ENCODE data around the gene KBTBD12.

The KBTBD12 gene

DNA sequence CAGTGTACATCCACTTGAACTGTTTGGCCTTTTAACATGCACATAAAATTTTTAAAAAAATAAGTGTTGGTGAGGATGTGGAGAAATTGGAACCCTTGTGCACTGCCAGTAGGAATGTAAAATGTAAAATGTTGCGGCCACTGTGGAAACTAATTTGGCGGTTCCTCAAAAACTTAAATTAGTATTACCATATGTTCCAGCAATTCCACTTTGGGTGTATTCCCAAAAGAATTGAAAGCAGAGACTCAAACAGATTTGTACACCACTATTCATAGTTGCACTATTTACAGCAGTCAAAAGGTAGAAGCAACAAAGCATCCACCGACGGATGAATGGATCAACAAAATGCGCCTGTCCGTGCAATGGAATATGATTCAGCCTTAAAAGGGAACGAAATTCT, 82.0 kb downstream of the KBTBD12 start:
- no peak for DNase-seq
- in situ Hi-C loops (cut with HindIII; ENCODE audit: low pct_ligation_motif_present, low pct_unique_long_range_greater_than_20kb, low sequenced_read_pairs) = no loop called here

DNA sequence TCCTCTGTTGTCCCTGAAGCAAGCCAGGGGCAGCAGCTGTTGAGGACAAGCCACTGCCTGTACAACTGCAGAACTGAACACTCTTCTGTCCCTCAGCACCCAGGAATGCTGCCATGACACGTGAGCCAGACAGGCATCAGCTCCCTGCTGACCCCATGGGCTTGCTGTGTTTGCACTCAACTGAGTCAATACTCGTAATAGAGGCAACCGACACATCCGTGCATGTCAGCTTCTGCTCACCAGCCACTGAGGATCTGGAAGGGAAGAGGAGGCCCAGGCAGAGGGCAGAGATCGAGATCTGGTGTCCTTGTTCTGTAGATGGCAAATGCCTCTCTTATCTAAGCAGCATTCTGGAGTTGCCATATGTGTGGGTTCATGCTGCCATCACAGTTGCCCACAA, 82.9 kb downstream of the KBTBD12 start:
- in situ Hi-C loops (cut with HindIII; ENCODE audit: low pct_ligation_motif_present, low pct_unique_long_range_greater_than_20kb, low sequenced_read_pairs) = no loop called here
- no peak for DNase-seq

- in situ Hi-C loops (cut with HindIII; ENCODE audit: low pct_ligation_motif_present, low pct_unique_long_range_greater_than_20kb, low sequenced_read_pairs) = no loop called here
- DNase-seq = no peak
Observed at GRCh38 chr3:127998596-127998995, 83.6 kb downstream of the KBTBD12 start.

GRCh38 chr3:127999509-128000106, 84.6 kb downstream of the KBTBD12 start:
- no peak for DNase-seq
- in situ Hi-C loops (cut with HindIII; ENCODE audit: low pct_ligation_motif_present, low pct_unique_long_range_greater_than_20kb, low sequenced_read_pairs) = no loop called here

GRCh38 chr3:128001576-128001975, 86.5 kb downstream of the KBTBD12 start:
- no peak for DNase-seq
- in situ Hi-C loops (cut with HindIII; ENCODE audit: low pct_ligation_motif_present, low pct_unique_long_range_greater_than_20kb, low sequenced_read_pairs) = no loop called here

- in situ Hi-C loops (cut with HindIII; ENCODE audit: low pct_ligation_motif_present, low pct_unique_long_range_greater_than_20kb, low sequenced_read_pairs) = no loop called here
- no peak for DNase-seq
Observed at GRCh38 chr3:128004661-128005060, 89.6 kb downstream of the KBTBD12 start.

DNA sequence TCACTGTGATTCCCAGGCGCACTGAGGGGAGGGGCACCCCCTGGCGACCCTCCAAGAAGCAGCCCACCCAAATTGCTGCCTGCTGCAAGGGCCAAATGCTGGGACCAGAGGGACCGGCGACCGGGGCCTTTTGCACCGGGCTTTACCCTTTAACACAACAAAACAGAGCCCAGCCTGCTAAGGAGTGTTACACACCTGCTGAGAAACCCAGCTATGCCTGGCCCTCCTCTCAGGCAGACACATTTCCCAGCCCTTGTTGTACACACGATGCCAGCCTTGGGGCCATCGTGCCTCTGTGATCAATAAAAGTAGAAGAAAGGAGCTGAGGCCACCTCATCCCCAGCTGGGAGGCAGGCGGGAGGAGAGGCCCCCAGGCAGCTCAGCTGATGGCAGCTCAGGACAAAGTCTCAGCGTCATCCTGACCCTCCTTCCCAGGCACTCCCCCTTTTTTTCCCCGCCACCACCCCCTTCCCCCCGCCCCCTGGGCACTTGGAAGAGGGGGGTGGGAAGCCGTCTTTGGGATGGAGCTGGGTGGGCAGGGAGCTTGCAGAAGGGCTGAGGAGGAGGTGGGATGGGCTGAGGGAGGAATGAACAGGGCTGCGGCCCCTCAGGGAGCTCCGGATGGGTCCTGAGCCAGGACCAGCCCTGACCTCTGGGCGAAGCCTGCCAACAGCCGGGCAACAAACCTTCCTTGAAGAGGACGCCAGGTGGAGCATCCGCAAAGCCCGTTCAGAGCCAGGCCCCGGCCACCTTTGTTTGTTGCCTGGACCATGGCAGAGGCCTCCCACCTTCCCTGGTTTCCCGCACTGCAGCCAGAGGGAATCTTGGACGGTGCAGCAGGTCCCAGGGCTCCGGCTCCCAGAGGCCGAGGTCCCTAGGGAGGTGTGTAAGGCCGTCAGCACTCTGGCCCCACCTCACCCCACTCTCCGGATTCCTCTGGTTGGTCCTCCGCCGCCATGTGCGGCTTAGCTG, 91.3 kb downstream of the KBTBD12 start:
- no peak for DNase-seq

DNA sequence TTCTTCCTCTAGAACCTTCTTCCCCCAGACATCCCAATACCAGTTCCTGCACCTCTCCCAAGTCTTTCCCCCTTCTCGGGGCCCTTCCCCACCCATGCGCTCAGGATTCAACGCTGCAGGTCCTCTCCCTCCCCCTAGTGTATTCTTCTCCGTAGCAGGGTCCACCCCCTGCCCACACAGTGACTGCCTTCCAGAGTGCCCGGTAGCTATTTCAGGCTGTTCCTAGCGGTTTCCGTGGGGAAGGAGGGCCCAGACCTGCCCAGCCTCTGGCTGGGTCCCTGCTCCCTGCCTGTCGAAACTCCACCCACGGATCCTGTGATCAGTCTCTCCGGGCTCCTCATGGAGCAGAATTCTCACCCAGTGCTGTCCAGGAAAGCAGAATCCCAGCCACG, 92.0 kb downstream of the KBTBD12 start:
- no peak for DNase-seq
- in situ Hi-C loops (cut with HindIII; ENCODE audit: low pct_ligation_motif_present, low pct_unique_long_range_greater_than_20kb, low sequenced_read_pairs) = no loop called here

More for the DNA sequence above, 91.3 kb downstream of the KBTBD12 start:
- in situ Hi-C loops (cut with HindIII; ENCODE audit: low pct_ligation_motif_present, low pct_unique_long_range_greater_than_20kb, low sequenced_read_pairs) = no loop called here

DNA sequence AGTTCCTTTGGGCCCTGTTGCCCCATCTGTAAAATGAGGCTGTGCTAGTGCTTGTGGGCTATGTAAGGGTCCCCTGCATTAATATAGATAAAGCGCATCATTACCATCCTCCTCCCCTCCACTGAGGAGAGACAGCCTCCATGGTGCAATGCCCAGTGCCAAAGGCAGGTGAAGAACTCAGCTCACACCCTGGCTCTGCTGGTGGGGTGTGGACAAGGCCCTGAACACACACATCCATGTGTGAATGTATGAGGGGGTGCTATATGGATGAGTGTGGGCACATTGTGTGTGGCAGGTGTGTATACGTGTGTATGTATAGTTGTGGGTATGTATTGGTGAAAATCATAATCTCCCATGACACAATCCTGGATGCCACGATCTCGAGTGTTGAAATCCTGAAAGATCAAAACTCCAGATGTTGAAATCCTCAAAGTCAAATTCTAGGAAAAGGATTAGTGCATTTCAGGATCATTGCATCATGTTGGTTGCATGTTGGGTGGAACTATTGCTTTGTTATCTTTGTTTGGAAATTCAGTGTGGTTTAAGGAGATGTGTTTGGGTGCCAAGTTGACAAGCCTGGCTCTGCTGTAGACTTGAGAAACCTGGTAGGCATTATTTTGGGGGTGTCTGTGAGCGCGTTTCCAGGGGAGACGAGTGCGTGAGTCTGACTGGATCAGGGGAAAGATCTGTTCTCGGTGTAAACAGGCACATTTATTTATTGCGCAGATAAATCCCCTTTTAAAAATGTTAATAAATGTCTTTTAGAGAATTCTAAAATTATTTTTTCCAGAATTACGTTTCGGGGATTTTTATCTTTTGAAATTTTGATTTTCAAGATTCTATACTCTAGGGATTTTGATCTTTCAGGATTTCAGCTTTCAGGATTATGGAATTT, 95.2 kb downstream of the KBTBD12 start:
- DNase-seq = no peak

DNA sequence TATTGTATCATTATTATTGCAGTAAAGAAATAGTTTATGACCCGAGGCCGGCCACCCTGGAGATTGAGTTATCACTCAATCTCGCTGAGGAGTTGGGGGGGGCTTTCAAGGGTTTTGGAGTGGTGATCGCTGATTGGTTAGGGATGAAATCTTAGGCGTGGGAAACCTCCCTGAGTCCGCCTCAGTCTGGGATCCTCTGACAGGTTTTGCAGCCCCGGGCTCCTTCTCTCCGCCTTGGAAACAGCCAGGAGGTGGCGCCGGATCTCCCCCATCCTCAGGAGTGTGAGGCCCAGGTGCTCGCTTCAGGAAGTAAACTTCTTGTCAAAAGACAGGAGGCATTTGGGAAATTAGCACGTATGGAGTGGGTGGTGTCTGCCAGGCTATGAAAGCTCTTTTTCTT, 96.1 kb downstream of the KBTBD12 start:
- DNase-seq = peak; percentile 14
- in situ Hi-C loops (cut with HindIII; ENCODE audit: low pct_ligation_motif_present, low pct_unique_long_range_greater_than_20kb, low sequenced_read_pairs) = no loop called here

More for the DNA sequence above, 95.2 kb downstream of the KBTBD12 start:
- in situ Hi-C loops (cut with HindIII; ENCODE audit: low pct_ligation_motif_present, low pct_unique_long_range_greater_than_20kb, low sequenced_read_pairs) = no loop called here

DNA sequence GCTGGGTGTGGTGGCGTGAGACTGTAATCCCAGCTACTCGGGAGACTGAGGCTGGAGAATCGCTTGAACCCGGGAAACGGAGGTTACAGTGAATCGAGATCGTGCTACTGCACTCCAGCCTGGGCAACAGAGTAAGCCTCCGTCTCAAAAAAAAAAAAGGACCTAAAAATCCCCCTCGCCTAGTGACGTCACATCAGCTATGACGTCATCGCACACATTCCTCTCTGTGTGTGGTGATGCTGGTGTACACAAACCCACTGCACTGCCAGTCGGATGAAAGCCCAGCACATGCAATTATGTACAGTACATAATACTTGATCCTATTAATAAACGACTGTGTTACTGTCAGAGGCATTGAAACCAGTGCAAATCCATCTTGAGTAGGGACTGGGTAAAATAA, 97.0 kb downstream of the KBTBD12 start:
- DNase-seq = no peak
- in situ Hi-C loops (cut with HindIII; ENCODE audit: low pct_ligation_motif_present, low pct_unique_long_range_greater_than_20kb, low sequenced_read_pairs) = no loop called here

- no peak for DNase-seq
- in situ Hi-C loops (cut with HindIII; ENCODE audit: low pct_ligation_motif_present, low pct_unique_long_range_greater_than_20kb, low sequenced_read_pairs) = no loop called here
Observed at GRCh38 chr3:128014548-128014947, 99.5 kb downstream of the KBTBD12 start.

- in situ Hi-C loops (cut with HindIII; ENCODE audit: low pct_ligation_motif_present, low pct_unique_long_range_greater_than_20kb, low sequenced_read_pairs) = no loop called here
- DNase-seq = no peak
Observed at GRCh38 chr3:128016502-128016901, 101.5 kb downstream of the KBTBD12 start.

DNA sequence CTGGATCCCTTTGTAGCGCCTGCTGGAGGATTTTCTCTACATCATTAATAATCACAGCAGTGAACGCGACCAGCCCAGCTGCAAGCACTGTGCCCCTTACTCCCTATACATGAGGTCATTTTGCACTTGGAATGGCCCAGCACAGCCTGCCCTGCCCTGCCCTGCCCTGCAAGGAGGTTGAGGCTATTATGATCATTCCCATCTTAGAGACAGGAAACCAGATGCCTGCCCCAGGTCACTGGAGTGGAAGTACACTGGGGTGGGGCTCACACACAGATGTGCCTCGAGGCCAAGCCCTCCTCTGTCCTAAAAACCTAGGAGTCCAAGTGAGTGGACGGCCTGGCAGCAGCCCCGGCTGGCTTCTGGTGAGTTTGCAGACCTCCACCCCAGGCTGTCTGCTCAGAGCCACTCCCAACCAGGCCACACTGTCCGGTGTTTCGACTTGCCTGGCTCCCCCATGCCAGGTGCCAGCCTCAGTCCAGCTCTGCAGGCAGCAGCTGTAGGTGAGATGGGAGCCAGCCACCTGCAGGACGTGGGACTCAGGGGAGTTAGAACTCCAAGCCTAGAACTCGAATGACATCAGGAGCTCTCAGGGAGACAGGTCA, 106.8 kb downstream of the KBTBD12 start:
- DNase-seq = no peak
- in situ Hi-C loops (cut with HindIII; ENCODE audit: low pct_ligation_motif_present, low pct_unique_long_range_greater_than_20kb, low sequenced_read_pairs) = no loop called here

GRCh38 chr3:128033102-128033501, 118.1 kb downstream of the KBTBD12 start:
- no peak for DNase-seq
- in situ Hi-C loops (cut with HindIII; ENCODE audit: low pct_ligation_motif_present, low pct_unique_long_range_greater_than_20kb, low sequenced_read_pairs) = no loop called here

GRCh38 chr3:128036119-128036518, 121.1 kb downstream of the KBTBD12 start:
- in situ Hi-C loops (cut with HindIII; ENCODE audit: low pct_ligation_motif_present, low pct_unique_long_range_greater_than_20kb, low sequenced_read_pairs) = no loop called here
- DNase-seq = no peak
